PC-9 (cell line): ENCODE data around the gene TMF1.

Experiments used
- CTCF ChIP-seq: fragments of 200-600 bp; sonication (generic); conservative IDR thresholded peaks from 2 replicates; pipeline ENCODE4 v1.6.1; 2017; ENCODE audit warnings: mixed run types, antibody characterized with exemption, mild to moderate bottlenecking, moderate library complexity
- EZH2 ChIP-seq: fragments of 200-600 bp; sonication (generic); IDR thresholded peaks from 2 replicates; pipeline ENCODE4 v1.8.0; 2017; ENCODE audit warnings: antibody characterized with exemption, low read depth

- no peak for TF ChIP-seq CTCF
- TF ChIP-seq EZH2: no peak
Observed at GRCh38 chr3:69095636-69096035, 43.5 kb upstream of the TMF1 start.
